DND-41 (cell line): ENCODE results near the gene LGI1.

Experiments used
- EZH2 ChIP-seq: IDR thresholded peaks from 3 replicates; pipeline ENCODE4 v1.6.1; 2012; ENCODE audit warnings: borderline replicate concordance, low read depth, mild to moderate bottlenecking, moderate library complexity, low read length, inconsistent platforms; ENCODE audit not compliant: severe bottlenecking
- TF ChIP-seq, protein P1 (sequence below): IDR thresholded peaks from 2 replicates; pipeline ENCODE4 v1.5.1; 2012; ENCODE audit warnings: borderline replicate concordance, low read length, moderate library complexity, mild to moderate bottlenecking; ENCODE audit not compliant: poor library complexity, severe bottlenecking; ENCODE audit errors: extremely low read depth

DNA sequence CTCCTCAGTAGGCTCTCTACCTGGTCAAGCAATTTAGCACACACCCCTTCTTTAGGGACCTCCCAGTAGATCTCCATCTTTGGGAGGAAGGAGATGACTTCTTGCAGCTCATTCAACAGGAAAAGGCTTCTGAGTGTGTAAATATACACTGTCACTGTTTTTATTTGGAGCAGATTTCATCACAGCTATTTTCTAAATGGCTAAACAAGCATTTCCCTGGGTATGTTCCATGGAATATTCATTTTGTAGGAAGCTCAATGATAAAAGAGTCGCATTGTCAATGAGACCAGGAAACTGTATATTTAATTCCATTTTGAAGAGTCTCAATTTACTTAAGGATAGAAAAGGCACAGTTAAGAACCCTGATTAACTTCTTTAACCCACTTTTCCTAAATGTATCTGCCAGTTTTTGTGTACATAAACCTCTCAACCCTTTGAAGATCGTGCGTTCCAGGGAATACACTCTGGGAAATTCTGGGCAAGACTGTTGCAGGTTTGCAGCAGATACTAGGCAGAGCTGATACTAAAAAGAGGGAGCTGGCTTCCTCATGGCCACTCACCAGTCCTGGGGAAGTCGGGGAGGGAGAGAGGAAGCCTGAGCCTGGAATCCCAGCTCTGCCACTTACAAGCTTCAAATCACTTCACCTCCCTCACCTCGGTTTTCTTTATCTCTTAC lies 10.1 kb downstream of the LGI1 start:
- TF ChIP-seq, protein P1, sequence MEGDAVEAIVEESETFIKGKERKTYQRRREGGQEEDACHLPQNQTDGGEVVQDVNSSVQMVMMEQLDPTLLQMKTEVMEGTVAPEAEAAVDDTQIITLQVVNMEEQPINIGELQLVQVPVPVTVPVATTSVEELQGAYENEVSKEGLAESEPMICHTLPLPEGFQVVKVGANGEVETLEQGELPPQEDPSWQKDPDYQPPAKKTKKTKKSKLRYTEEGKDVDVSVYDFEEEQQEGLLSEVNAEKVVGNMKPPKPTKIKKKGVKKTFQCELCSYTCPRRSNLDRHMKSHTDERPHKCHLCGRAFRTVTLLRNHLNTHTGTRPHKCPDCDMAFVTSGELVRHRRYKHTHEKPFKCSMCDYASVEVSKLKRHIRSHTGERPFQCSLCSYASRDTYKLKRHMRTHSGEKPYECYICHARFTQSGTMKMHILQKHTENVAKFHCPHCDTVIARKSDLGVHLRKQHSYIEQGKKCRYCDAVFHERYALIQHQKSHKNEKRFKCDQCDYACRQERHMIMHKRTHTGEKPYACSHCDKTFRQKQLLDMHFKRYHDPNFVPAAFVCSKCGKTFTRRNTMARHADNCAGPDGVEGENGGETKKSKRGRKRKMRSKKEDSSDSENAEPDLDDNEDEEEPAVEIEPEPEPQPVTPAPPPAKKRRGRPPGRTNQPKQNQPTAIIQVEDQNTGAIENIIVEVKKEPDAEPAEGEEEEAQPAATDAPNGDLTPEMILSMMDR: no peak
- no peak for TF ChIP-seq EZH2
